ENCODE measurements around the gene ARPP21. TPM values are rescaled to one million over a fixed set of nuclear protein-coding genes. Genes with fewer than 3 reads are reported as not detected.

ARPP21 gene
- total RNA-seq: 2.4 and 3.3 TPM in 2 replicates

GRCh38 chr3:35639254-35640186 lies at the start of gene ARPP21:
Gene ARPP21, plus strand, starts transcription at chr3:35639525. Its CDS starts 42,227 bp downstream, at chr3:35681752.

All from smooth muscle cell of the pulmonary artery (primary cell).